K562 (cell line): Measurements from ENCODE around the gene LUC7L. TPM values are rescaled to one million over a fixed set of nuclear protein-coding genes. Genes with fewer than 3 reads are reported as not detected.
A peak's percentile ranks its signal among the peaks of the same experiment; 100 is the strongest.

Experiments used
- ARID4B ChIP-seq: sonication (generic); formaldehyde crosslinking; IDR thresholded peaks from 2 replicates; pipeline ENCODE4 v1.8.0; 2022; ENCODE audit warnings: mild to moderate bottlenecking, missing genetic modification reagents
- BRF1 ChIP-seq: IDR thresholded peaks from 3 replicates; pipeline ENCODE4 v1.6.1; 2011; ENCODE audit warnings: borderline replicate concordance, mild to moderate bottlenecking; ENCODE audit not compliant: insufficient read length; ENCODE audit errors: extremely low read depth
- CHCHD3 ChIP-seq: fragments of 250-450 bp; sonication (Bioruptor Pico); IDR thresholded peaks from 2 replicates; pipeline ENCODE4 v2.1.2; 2022; ENCODE audit warnings: mild to moderate bottlenecking
- CREB1 ChIP-seq, 2 experiments: sonication (generic) in 1 of 2; formaldehyde crosslinking in 1 of 2; IDR thresholded peaks; 2 replicates each; pipeline versions ENCODE4 v1.6.1 to v1.8.0; 2012 to 2022; ENCODE audit warnings: inconsistent platforms in 1 of 2, mild to moderate bottlenecking in 1 of 2, missing genetic modification reagents in 1 of 2, moderate library complexity in 1 of 2
- KLF10 ChIP-seq: fragments of 250-450 bp; sonication (Bioruptor Pico); IDR thresholded peaks from 2 replicates; pipeline ENCODE4 v1.6.1; 2021; ENCODE audit warnings: matching md5 sums
- KLF6 ChIP-seq: fragments of 250-450 bp; sonication (Bioruptor Pico); IDR thresholded peaks from 2 replicates; pipeline ENCODE4 v1.4.0; 2020; ENCODE audit warnings: mild to moderate bottlenecking, moderate library complexity, borderline replicate concordance
- MITF ChIP-seq: IDR thresholded peaks from 2 replicates; pipeline ENCODE4 v1.6.1; 2014; ENCODE audit warnings: antibody characterized with exemption
- PRPF4 ChIP-seq: fragments of 200-400 bp; formaldehyde crosslinking; IDR thresholded peaks from one replicate; pipeline ENCODE4 v1.6.1; 2017; ENCODE audit warnings: low read length, low read depth, mild to moderate bottlenecking; ENCODE audit not compliant: insufficient read depth, poor library complexity, severe bottlenecking
- RBFOX2 ChIP-seq: fragments of 200-400 bp; formaldehyde crosslinking; IDR thresholded peaks from 2 replicates; pipeline ENCODE4 v1.6.1; 2017; ENCODE audit warnings: low read depth, mild to moderate bottlenecking, low read length, moderate library complexity
- RNF219 ChIP-seq: fragments of 250-450 bp; sonication (Bioruptor Pico); IDR thresholded peaks from 2 replicates; pipeline ENCODE4 v1.5.0; 2022; ENCODE audit warnings: mild to moderate bottlenecking
- SAFB ChIP-seq: fragments of 200-400 bp; formaldehyde crosslinking; IDR thresholded peaks from 2 replicates; pipeline ENCODE4 v1.6.1; 2017; ENCODE audit warnings: low read depth, low read length, borderline replicate concordance
- SNRNP70 ChIP-seq: fragments of 200-400 bp; formaldehyde crosslinking; optimal IDR thresholded peaks from 2 replicates; pipeline ENCODE3; 2017; ENCODE audit warnings: low read depth, low read length
- TARDBP ChIP-seq: fragments of 450-650 bp; IDR thresholded peaks from 2 replicates; pipeline ENCODE4 v1.6.1; 2016
- TSC22D4 ChIP-seq: fragments of 450-650 bp; IDR thresholded peaks from 2 replicates; pipeline ENCODE4 v1.6.1; 2016; ENCODE audit warnings: missing genetic modification characterization, missing biosample characterization, control low read depth
- USF1 ChIP-seq: sonication (generic); formaldehyde crosslinking; IDR thresholded peaks from 2 replicates; pipeline ENCODE4 v1.9.0; 2022; ENCODE audit warnings: mild to moderate bottlenecking, missing genetic modification reagents
- ZFP36 ChIP-seq: fragments of 150-350 bp; IDR thresholded peaks from 2 replicates; pipeline ENCODE4 v1.6.1; 2018; ENCODE audit warnings: low read length, low read depth; ENCODE audit not compliant: partially characterized antibody
- ZNF24 ChIP-seq: fragments of 450-650 bp; IDR thresholded peaks from 2 replicates; pipeline ENCODE4 v1.6.1; 2016
- ZNF589 ChIP-seq: fragments of 200-800 bp; sonication (Bioruptor generic); IDR thresholded peaks from 2 replicates; pipeline ENCODE4 v1.6.1; 2016; ENCODE audit warnings: low read depth, missing genetic modification characterization, missing compliant biosample characterization
- polyA plus RNA-seq, 8 experiments: library from polyadenylated mRNA; depleted of rRNA in 4 of 8; stranded (reverse) in 5 of 8; unstranded in 3 of 8; fragments of >200 nt; fragmentation: Nextera tagmentation in 2 of 8; fragmentation: Illumina TruSeq in 1 of 8; extraction: Ambion mirVana in 2 of 8; extraction: Trizol in 1 of 8; gene quantifications; 2 replicates each; pipeline versions ENCODE4 v1.2.1 to v1.2.3, GENCODE V29; 2011 to 2014; ENCODE audit warnings: inconsistent platforms in 1 of 8, missing spikeins in 1 of 8
- total RNA-seq, 7 experiments: library from RNA; depleted of rRNA in 6 of 7; stranded (reverse); fragments of >200 nt in 6 of 7; fragmentation: Illumina TruSeq in 2 of 7; extraction: Trizol in 2 of 7; gene quantifications; 2 replicates each; pipeline versions ENCODE4 v1.2.1 to v1.2.3, GENCODE V29; 2011 to 2021; ENCODE audit warnings: low replicate concordance in 1 of 7

LUC7L gene
- total and polyA plus RNA-seq, 9 of the 15 experiments (the other 6 are each of a cell fraction or from before 2014, with no cell fraction given): 1.7 to 93.3 (median 59.5) TPM

GRCh38 chr16:228852-229730, at the start of gene LUC7L (continued):
- peak; percentile 100 for TF ChIP-seq RBFOX2
- no peak for TF ChIP-seq SAFB
- no peak for TF ChIP-seq PRPF4
- no peak for TF ChIP-seq KLF10 (CRISPR knock-in tag)
- TF ChIP-seq KLF6 (CRISPR knock-in tag): no peak; the same call in 1 of the 2 replicates
- TF ChIP-seq ZNF24: no peak
- TF ChIP-seq CREB1 (IDR thresholded peaks at IDR 0.05): peak; percentile 94
- peak; percentile 95 for TF ChIP-seq CREB1 (CRISPR knock-in tag; IDR thresholded peaks at IDR 0.05)
- no peak for TF ChIP-seq SNRNP70
- no peak for TF ChIP-seq BRF1
- peak; percentile 90 for TF ChIP-seq ZNF589 (CRISPR knock-in tag)
- no peak; the same call in 1 of the 2 replicates for TF ChIP-seq USF1 (CRISPR knock-in tag)
- TF ChIP-seq TSC22D4 (tag): no peak
- peak; percentile 81; the same call in 1 of the 2 replicates for TF ChIP-seq TARDBP
- peak; percentile 86 for TF ChIP-seq ARID4B (CRISPR knock-in tag)
- no peak for TF ChIP-seq RNF219
- peak; percentile 1 for TF ChIP-seq ZFP36
- TF ChIP-seq MITF: peak; percentile 46; the same call in 1 of the 2 replicates
- no peak for TF ChIP-seq CHCHD3 (CRISPR knock-in tag)
